Smooth muscle cell (in vitro differentiated cells): ENCODE measurements around the gene SMPD4. TPM values are rescaled to one million over a fixed set of nuclear protein-coding genes. Genes with fewer than 3 reads are reported as not detected.
"Not testable (repeated sequence)": the region's sequence is repeated elsewhere in the genome, so short reads cannot be mapped to it uniquely, and the experiment has no call there.

Source experiments
- DNase-seq: peaks from one replicate; lab custom pipeline; 2025; ENCODE audit not compliant: unreplicated experiment; lab: John Stamatoyannopoulos, UW
- H2AFZ ChIP-seq: fragments of 200-600 bp; sonication (generic); 2 replicates; pipeline ENCODE4 v1.6.0; 2016; ENCODE audit warnings: antibody characterized with exemption, low read depth, mild to moderate bottlenecking
- H3F3A ChIP-seq: fragments of 200-600 bp; sonication (generic); 2 replicates; pipeline ENCODE4 v1.6.0; 2017; ENCODE audit warnings: antibody characterized with exemption, low read depth
- H3K27ac ChIP-seq: fragments of 200-600 bp; sonication (generic); 2 replicates; pipeline ENCODE4 v1.5.1; 2016; ENCODE audit warnings: low read depth, mild to moderate bottlenecking
- H3K27me3 ChIP-seq: fragments of 200-600 bp; sonication (generic); 2 replicates; pipeline ENCODE4 v1.6.1; 2016; ENCODE audit warnings: low read depth, mild to moderate bottlenecking
- H3K36me3 ChIP-seq: fragments of 200-600 bp; sonication (generic); 2 replicates; pipeline ENCODE4 v1.5.1; 2016; ENCODE audit warnings: low read depth
- H3K4me1 ChIP-seq: fragments of 200-600 bp; sonication (generic); 2 replicates; pipeline ENCODE4 v1.5.1; 2016; ENCODE audit warnings: low read depth
- H3K4me2 ChIP-seq: fragments of 200-600 bp; sonication (generic); 2 replicates; pipeline ENCODE4 v1.6.0; 2016; ENCODE audit warnings: mild to moderate bottlenecking
- H3K4me3 ChIP-seq: fragments of 200-600 bp; sonication (generic); 2 replicates; pipeline ENCODE4 v1.5.1; 2016; ENCODE audit warnings: mild to moderate bottlenecking
- H3K79me2 ChIP-seq: fragments of 200-600 bp; sonication (generic); 2 replicates; pipeline ENCODE4 v1.6.0; 2016; ENCODE audit warnings: low read depth, mild to moderate bottlenecking
- H3K9ac ChIP-seq: fragments of 200-600 bp; sonication (generic); 2 replicates; pipeline ENCODE4 v1.6.0; 2016; ENCODE audit warnings: low read depth
- H3K9me3 ChIP-seq: fragments of 200-600 bp; sonication (generic); replicated peaks from 2 replicates; pipeline ENCODE4 v1.5.1; 2016; ENCODE audit warnings: low read depth
- H4K20me1 ChIP-seq: fragments of 200-600 bp; sonication (generic); 2 replicates; pipeline ENCODE4 v1.6.0; 2016; ENCODE audit warnings: low read depth
- WGBS: methylation state at CpG from one replicate; pipeline ENCODE4 v1.1.7; 2016; ENCODE audit warnings: low lambda C conversion rate; 5-methylcytosine and 5-hydroxymethylcytosine counted together
- polyA plus RNA-seq: library from polyadenylated mRNA; unstranded; fragments of >200 nt; fragmentation: Nextera tagmentation; extraction: Ambion mirVana; gene quantifications from 2 replicates; pipeline ENCODE4 v1.2.1, GENCODE V29; 2016
- total RNA-seq: library from RNA; depleted of rRNA; stranded (reverse); fragments of >200 nt; gene quantifications from 2 replicates; pipeline ENCODE4 v1.2.3, GENCODE V29; 2014
- TF ChIP-seq, protein P1 (sequence below): fragments of 200-600 bp; sonication (generic); IDR thresholded peaks from 2 replicates; pipeline ENCODE4 v1.5.1; 2017; ENCODE audit warnings: borderline replicate concordance, mild to moderate bottlenecking, antibody characterized with exemption; ENCODE audit not compliant: insufficient read depth, poor library complexity, severe bottlenecking

Gene SMPD4
- total and polyA plus RNA-seq, 2 experiments from 2014 or later, result 29.8 to 53.6 TPM

DNA sequence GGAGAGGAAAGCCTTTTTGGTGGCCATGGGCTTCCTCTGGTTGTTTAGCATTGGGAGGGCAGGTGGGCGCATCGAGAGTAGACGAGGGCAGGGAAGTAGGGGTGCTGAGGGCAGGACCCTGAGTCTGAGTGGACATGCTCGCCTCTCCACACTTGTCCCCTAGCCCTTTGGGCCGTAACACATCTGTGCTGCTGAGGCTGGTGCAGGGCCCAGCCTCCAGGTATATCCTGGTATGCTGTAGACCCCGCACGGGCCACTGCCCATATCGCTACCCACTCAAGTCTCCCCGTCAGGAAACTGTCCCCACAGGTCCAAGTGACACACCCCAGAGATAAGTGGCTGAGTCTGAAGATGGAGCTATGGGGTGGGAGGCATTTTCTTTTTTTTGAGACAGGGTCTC, 22.8 kb downstream of the SMPD4 start:
- no peaks in the 10 kb centered on the region for H3F3A ChIP-seq
- DNase-seq, result no peak
- 97% methylated on average over 5 of the region's 9 CpGs for WGBS
- no peak overlapping the region for H3K4me2 ChIP-seq
- H3K27ac ChIP-seq, result no peak overlapping the region
- H3K36me3 ChIP-seq, result no peaks in the 10 kb centered on the region
- H3K79me2 ChIP-seq, result no peaks in the 10 kb centered on the region
- no peaks in the 10 kb centered on the region for H3K27me3 ChIP-seq
- H3K4me1 ChIP-seq, result no peaks in the 10 kb centered on the region
- no peaks in the 10 kb centered on the region for H4K20me1 ChIP-seq
- H3K9me3 ChIP-seq, result no peaks in the 10 kb centered on the region
- H3K9ac ChIP-seq, result no peak overlapping the region
- no peak overlapping the region for H2AFZ ChIP-seq
- TF ChIP-seq, protein P1, sequence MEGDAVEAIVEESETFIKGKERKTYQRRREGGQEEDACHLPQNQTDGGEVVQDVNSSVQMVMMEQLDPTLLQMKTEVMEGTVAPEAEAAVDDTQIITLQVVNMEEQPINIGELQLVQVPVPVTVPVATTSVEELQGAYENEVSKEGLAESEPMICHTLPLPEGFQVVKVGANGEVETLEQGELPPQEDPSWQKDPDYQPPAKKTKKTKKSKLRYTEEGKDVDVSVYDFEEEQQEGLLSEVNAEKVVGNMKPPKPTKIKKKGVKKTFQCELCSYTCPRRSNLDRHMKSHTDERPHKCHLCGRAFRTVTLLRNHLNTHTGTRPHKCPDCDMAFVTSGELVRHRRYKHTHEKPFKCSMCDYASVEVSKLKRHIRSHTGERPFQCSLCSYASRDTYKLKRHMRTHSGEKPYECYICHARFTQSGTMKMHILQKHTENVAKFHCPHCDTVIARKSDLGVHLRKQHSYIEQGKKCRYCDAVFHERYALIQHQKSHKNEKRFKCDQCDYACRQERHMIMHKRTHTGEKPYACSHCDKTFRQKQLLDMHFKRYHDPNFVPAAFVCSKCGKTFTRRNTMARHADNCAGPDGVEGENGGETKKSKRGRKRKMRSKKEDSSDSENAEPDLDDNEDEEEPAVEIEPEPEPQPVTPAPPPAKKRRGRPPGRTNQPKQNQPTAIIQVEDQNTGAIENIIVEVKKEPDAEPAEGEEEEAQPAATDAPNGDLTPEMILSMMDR, result no peak
- no peak overlapping the region for H3K4me3 ChIP-seq

DNA sequence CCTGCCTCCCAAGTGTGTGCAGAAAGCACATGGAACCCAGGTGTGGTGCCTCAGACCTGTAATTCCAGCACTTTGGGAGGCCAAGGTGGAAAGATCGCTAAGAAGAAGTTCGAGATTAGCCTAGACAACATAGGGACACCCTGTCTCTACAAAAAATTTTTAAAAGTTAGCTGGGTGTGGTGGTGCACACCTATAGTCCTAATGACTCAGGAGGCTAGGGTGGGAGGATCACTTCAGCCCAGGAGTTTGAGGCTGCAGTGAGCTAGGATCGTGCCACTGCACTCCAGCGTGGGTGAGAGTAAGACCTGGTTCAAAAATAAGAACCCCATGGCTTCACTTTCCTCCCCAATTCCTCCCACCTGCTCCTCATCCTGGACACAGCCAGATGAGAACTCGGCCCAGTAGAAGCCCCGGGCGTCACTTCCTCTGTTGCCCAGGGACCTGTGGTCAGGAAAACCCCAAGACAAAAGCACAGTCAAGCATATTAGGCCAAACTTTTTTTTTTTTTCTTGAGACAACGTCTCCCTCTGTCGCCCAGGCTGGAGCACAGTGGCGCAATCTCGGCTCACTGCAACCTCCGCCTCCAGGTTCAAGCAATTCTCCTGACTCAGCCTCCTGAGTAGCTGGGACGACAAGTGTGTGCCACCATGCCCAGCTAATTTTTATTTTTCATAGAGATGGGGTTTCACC, 23.4 kb downstream of the SMPD4 start:
- H3K36me3 ChIP-seq, H3K4me2 ChIP-seq, H4K20me1 ChIP-seq, H3K4me3 ChIP-seq, H3K27me3 ChIP-seq, DNase-seq, H3K79me2 ChIP-seq, H3K9ac ChIP-seq, H3K27ac ChIP-seq, H3F3A ChIP-seq, H3K4me1 ChIP-seq, H2AFZ ChIP-seq, H3K9me3 ChIP-seq: not testable (repeated sequence)
- 93% methylated on average over 13 of the region's 13 CpGs for WGBS

DNA sequence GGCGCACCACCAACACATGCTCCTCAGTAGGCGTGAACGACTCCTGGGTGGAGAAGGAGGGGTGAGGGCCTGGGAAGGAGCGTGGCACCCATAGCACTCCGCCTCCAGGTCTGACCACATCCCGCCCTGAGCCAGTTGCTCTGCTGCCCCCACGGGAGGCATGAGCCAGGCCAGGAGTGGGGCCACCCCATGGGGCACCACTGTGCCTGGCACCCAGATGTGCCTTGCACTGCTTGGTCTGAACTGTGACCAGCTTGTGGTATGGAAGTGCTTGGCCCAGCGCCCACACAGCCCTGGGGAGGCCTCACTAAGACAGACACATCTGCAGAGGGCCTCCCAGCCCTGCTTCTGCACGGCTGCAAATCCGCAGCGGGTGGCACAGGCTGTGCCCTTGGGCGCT, 24.0 kb downstream of the SMPD4 start:
- not testable (repeated sequence) for DNase-seq, H3K4me3 ChIP-seq, H3K9me3 ChIP-seq, H4K20me1 ChIP-seq, H3K27ac ChIP-seq, H2AFZ ChIP-seq, H3K9ac ChIP-seq, H3K79me2 ChIP-seq, H3K27me3 ChIP-seq, H3K4me2 ChIP-seq, H3K4me1 ChIP-seq, H3K36me3 ChIP-seq, H3F3A ChIP-seq
- WGBS, result 89% methylated on average over 12 of the region's 12 CpGs

DNA sequence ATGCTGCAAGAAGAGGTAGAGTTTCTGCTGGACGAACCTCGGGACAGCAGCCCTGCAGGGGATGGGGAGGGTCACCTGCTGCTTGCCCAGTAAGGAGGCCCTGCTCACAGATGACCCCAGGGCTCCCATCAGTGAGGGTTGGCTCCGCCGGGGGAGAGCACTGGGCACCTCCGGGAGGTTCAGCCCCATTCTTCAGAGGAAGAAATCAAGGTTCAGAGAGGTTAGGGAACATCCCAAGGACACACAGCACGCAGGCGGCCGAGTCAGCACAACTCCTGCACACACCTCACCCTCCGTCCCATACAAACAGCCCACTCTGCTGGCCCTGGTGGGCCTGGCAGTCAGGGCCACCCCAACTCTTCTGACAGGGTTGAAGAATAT, 24.8 kb downstream of the SMPD4 start:
- no peak overlapping the region for H3K9ac ChIP-seq
- no peak overlapping the region for H3K27ac ChIP-seq
- TF ChIP-seq, protein P1, result no peak
- H3K36me3 ChIP-seq, result no peaks in the 10 kb centered on the region
- H3K4me1 ChIP-seq, result no peaks in the 10 kb centered on the region
- H4K20me1 ChIP-seq, result no peaks in the 10 kb centered on the region
- no peak overlapping the region for H2AFZ ChIP-seq
- H3K79me2 ChIP-seq, result no peaks in the 10 kb centered on the region
- no peak overlapping the region for H3K4me3 ChIP-seq
- H3K27me3 ChIP-seq, result no peaks in the 10 kb centered on the region
- H3K4me2 ChIP-seq, result no peak overlapping the region
- 99% methylated on average over 9 of the region's 9 CpGs for WGBS
- no peak for DNase-seq
- H3F3A ChIP-seq, result no peaks in the 10 kb centered on the region
- H3K9me3 ChIP-seq, result no peaks in the 10 kb centered on the region
